Esophagus muscularis mucosa (tissue), 3 donors: Measurements from ENCODE around the gene FLNC.

Experiments
- EP300 ChIP-seq: sonication (generic); formaldehyde crosslinking; IDR thresholded peaks from one replicate; pipeline ENCODE4 v1.6.1; 2017; ENCODE audit warnings: antibody characterized with exemption
- TF ChIP-seq, protein P1 (sequence below), 3 experiments: fragments of 200-600 bp in 2 of 3; fragments of 450-650 bp in 1 of 3; sonication (generic) in 2 of 3; IDR thresholded peaks; one replicate each; pipeline ENCODE4 v1.5.1; 2017 to 2019; ENCODE audit warnings: antibody characterized with exemption in 3 of 3, mild to moderate bottlenecking in 2 of 3, moderate library complexity in 1 of 3

DNA sequence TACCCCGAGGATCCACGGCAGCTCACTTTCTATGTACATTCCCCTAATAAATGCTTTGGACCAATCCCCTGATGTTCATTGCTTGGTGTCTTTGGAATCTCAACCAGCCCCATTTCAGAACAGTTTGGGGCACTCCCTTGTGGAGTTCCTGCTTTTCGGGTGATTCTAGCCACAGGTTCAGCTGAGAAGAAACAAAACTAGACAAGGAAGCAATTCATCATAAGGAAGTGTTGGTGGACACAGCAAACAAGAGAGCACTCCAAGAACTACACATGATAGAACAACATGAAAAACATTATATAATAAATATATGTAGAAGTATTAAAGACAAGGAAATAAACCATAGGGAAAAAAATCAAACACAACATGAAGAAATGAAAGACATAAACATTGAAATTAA is 44.5 kb upstream of the FLNC start:
- TF ChIP-seq, protein P1, sequence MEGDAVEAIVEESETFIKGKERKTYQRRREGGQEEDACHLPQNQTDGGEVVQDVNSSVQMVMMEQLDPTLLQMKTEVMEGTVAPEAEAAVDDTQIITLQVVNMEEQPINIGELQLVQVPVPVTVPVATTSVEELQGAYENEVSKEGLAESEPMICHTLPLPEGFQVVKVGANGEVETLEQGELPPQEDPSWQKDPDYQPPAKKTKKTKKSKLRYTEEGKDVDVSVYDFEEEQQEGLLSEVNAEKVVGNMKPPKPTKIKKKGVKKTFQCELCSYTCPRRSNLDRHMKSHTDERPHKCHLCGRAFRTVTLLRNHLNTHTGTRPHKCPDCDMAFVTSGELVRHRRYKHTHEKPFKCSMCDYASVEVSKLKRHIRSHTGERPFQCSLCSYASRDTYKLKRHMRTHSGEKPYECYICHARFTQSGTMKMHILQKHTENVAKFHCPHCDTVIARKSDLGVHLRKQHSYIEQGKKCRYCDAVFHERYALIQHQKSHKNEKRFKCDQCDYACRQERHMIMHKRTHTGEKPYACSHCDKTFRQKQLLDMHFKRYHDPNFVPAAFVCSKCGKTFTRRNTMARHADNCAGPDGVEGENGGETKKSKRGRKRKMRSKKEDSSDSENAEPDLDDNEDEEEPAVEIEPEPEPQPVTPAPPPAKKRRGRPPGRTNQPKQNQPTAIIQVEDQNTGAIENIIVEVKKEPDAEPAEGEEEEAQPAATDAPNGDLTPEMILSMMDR (IDR thresholded peaks at IDR 0.05): no peak
- TF ChIP-seq EP300: no peak
